ENCODE measurements around the gene GPR61.

Gene GPR61, protein sequence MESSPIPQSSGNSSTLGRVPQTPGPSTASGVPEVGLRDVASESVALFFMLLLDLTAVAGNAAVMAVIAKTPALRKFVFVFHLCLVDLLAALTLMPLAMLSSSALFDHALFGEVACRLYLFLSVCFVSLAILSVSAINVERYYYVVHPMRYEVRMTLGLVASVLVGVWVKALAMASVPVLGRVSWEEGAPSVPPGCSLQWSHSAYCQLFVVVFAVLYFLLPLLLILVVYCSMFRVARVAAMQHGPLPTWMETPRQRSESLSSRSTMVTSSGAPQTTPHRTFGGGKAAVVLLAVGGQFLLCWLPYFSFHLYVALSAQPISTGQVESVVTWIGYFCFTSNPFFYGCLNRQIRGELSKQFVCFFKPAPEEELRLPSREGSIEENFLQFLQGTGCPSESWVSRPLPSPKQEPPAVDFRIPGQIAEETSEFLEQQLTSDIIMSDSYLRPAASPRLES

DNA sequence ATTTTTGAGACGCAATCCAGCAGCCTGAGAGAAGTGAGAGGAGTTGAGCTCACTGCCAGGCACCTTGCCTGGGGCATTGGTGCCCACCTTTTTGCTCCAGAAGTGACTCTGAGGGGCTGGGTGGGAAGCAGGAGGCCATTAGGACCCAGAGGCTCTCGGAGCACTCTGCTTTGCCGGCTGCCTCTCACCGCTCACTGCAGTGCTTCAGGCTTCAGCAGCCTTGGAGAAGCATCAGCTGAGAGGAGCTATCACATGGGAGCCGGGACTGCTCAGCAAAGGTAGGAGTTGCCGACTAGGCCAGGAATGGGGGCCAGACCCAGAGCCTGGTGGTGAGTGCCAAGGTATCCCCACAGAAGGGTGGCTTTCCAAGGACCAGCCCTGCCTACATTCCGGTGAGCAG is at the start of gene GPR61:
Gene GPR61 (plus strand): TSS at position 197 of the 400 bp plus-strand sequence. CDS start 3,151 bp downstream, outside the sequence.
- H3K4me1 ChIP-seq (ENCODE audit: control insufficient read depth in 1 of 2, insufficient read depth in 2 of 2, low read length in 2 of 2) = peaks cover 4 to 7% of the 10 kb centered on the region in 2 donors
- H3K4me3 ChIP-seq (ENCODE audit: low read depth in 1 of 2, low read length in 2 of 2) = no peak within 1 kb of the TSS
- H3K27me3 ChIP-seq (ENCODE audit: control insufficient read depth in 1 of 2, insufficient read depth in 2 of 2, low read length in 2 of 2) = no peaks in the 10 kb centered on the region
- H3K9ac ChIP-seq (ENCODE audit: low read depth in 1 of 2, low read length in 2 of 2) = no peak within 1 kb of the TSS
- no peaks in the 10 kb centered on the region for H3K9me3 ChIP-seq (ENCODE audit: control insufficient read depth in 1 of 2, low read length in 2 of 2)
- H3K36me3 ChIP-seq (ENCODE audit: control insufficient read depth in 1 of 2, insufficient read depth in 2 of 2, low read length in 2 of 2) = no peaks in the 10 kb centered on the region
- no peak within 1 kb of the TSS for H3K27ac ChIP-seq (ENCODE audit: low read depth, low read length)

DNA sequence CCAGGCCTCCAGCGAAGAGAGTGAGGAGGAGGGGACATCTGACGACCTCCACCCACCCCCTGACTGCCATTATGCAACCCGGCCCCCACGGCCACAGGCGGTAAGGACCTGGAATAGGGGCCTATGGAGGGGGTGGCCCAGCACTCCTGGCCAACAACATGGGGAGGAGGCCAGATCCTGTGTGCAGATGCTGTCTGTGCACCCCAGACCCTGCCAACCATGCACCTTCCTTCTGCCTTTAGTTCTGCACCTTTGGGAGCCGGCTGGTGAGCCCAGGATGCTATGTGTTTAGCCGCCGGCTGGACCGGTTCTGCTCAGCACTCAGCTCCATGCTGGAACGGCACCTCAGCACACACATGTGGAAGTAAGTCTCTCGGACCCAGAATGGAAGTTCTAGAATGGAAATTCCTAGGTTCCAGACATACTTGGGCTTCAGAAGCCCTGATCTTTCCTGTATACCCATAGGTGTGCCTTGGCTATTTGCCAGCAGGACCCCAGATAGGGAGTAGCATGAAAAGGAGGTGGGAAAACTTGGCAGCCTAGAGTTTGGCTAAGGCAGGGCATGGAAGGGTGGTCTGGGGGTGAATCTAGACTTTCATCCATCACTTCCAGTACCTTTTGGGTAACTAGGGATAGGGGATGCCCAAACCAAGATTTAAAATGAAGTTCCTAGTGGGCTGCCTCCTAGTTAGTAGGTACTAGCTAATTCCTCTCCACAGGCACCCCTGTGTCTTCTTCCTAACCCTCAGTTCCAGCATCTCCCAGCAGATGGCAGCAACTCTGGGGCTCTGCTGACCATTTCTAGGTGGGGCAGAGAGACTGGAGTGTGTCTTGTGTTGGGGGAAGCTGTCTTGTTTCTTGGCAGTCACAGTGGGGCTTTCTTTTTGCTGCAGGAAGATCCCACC is 49.4 kb upstream of the GPR61 start:
- H3K36me3 ChIP-seq (ENCODE audit: control insufficient read depth in 1 of 2, insufficient read depth in 2 of 2, low read length in 2 of 2) = peaks cover 0 to 11% of the 10 kb centered on the region in 2 donors
- peaks cover 12% of the 10 kb centered on the region in 2 donors for H3K4me1 ChIP-seq (ENCODE audit: control insufficient read depth in 1 of 2, insufficient read depth in 2 of 2, low read length in 2 of 2)
- H3K27me3 ChIP-seq (ENCODE audit: control insufficient read depth in 1 of 2, insufficient read depth in 2 of 2, low read length in 2 of 2) = no peaks in the 10 kb centered on the region
- no peaks in the 10 kb centered on the region for H3K9me3 ChIP-seq (ENCODE audit: control insufficient read depth in 1 of 2, low read length in 2 of 2)
- H3K4me3 ChIP-seq (ENCODE audit: low read depth in 1 of 2, low read length in 2 of 2) = no peak overlapping the region
- H3K9ac ChIP-seq (ENCODE audit: low read depth in 1 of 2, low read length in 2 of 2) = no peak overlapping the region
- H3K27ac ChIP-seq (ENCODE audit: low read depth, low read length) = no peak overlapping the region

DNA sequence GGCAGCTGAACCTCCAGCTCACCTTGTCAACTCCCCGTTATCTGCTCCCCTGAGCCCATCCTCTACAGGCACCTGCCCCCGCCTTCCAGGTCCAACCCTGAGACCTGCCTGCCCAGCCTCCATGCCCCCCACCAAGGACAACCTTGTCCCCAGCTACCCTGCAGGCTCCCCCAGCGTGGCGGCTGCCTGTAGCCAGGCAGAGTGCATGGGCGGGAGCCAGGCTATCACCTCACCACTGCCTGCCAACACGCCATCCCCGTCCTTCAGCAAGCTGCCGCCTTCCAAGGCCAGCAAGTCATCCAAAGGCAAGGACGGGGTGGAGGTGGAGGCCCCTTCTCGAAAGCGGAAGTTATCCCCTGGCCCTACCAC is 48.8 kb upstream of the GPR61 start:
- Histone ChIP-seq H3K4me3 (ENCODE audit: low read depth in 1 of 2, low read length in 2 of 2) (no peak overlapping the region), H3K9ac (ENCODE audit: low read depth in 1 of 2, low read length in 2 of 2) (no peak overlapping the region), H3K27me3 (ENCODE audit: control insufficient read depth in 1 of 2, insufficient read depth in 2 of 2, low read length in 2 of 2) (no peaks in the 10 kb centered on the region), H3K36me3 (ENCODE audit: control insufficient read depth in 1 of 2, insufficient read depth in 2 of 2, low read length in 2 of 2) (peaks cover 1 to 16% of the 10 kb centered on the region in 2 donors), H3K27ac (ENCODE audit: low read depth, low read length) (no peak overlapping the region), H3K4me1 (ENCODE audit: control insufficient read depth in 1 of 2, insufficient read depth in 2 of 2, low read length in 2 of 2) (peaks cover 12% of the 10 kb centered on the region in 2 donors), H3K9me3 (ENCODE audit: control insufficient read depth in 1 of 2, low read length in 2 of 2) (no peaks in the 10 kb centered on the region)

DNA sequence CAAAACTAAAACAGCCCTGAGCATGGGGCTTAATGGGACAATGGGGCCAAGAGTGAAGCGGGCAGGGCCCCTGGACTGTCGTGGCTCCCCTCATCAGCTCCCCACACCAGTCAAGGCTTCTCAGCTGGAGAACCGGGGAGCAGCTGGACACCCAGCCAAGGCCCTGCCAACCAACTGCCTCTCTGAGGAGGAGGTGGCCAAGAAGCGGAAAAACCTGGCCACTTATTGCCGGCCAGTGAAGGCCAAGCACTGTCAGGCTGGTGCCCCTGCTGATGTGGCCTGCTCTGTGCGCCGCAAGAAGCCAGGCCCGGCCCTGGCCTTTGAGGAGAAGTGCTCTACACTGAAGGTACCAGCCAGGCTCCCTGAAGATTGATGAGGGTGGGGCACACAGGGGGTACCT is 48.3 kb upstream of the GPR61 start:
- H3K9me3 ChIP-seq (ENCODE audit: control insufficient read depth in 1 of 2, low read length in 2 of 2) = no peaks in the 10 kb centered on the region
- no peak overlapping the region for H3K4me3 ChIP-seq (ENCODE audit: low read depth in 1 of 2, low read length in 2 of 2)
- H3K9ac ChIP-seq (ENCODE audit: low read depth in 1 of 2, low read length in 2 of 2) = no peak overlapping the region
- no peak overlapping the region for H3K27ac ChIP-seq (ENCODE audit: low read depth, low read length)
- no peaks in the 10 kb centered on the region for H3K27me3 ChIP-seq (ENCODE audit: control insufficient read depth in 1 of 2, insufficient read depth in 2 of 2, low read length in 2 of 2)
- peaks cover 6 to 20% of the 10 kb centered on the region in 2 donors for H3K36me3 ChIP-seq (ENCODE audit: control insufficient read depth in 1 of 2, insufficient read depth in 2 of 2, low read length in 2 of 2)
- peaks cover 12% of the 10 kb centered on the region in 2 donors for H3K4me1 ChIP-seq (ENCODE audit: control insufficient read depth in 1 of 2, insufficient read depth in 2 of 2, low read length in 2 of 2)

DNA sequence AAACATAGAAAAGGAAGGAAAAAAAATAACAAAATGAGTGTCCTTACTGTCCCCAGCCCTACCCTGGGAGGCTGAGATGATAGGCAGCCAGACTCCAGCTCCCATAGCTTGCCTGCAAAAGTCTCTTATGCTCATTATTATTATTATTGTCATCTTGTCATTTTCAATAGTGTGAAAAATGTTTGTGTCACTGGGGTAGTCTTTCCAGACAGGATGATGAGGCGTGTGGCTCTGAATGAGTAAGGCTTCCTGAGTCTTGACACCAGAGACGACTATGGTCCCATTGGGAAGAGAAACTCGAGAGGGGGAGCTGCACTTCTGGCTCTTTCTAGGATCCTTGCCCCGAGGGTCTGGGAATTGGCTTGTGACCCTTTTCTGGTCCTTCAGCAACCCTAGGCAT is 46.9 kb upstream of the GPR61 start:
- H3K36me3 ChIP-seq (ENCODE audit: control insufficient read depth in 1 of 2, insufficient read depth in 2 of 2, low read length in 2 of 2) = peaks cover 16 to 32% of the 10 kb centered on the region in 2 donors
- no peaks in the 10 kb centered on the region for H3K9me3 ChIP-seq (ENCODE audit: control insufficient read depth in 1 of 2, low read length in 2 of 2)

DNA sequence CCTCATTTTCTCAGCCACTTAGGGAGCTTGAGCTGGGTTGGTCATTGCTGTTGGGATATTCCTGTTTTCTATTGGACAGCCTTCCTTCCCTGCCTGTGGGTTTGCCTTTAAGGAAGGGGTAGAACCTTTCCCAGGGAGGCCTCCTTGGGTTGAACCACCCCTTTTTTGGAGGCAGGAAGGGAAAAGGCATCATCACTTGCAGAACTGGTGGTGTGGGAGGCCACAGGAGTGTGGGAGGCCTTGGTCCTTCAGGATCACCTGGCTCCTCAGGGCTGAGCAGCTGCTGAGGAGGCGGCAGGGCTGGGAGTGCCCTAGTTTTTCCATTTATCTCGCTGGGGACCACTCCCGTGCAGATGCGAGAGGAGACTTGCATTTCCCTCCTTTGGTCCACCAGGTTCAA is 46.4 kb upstream of the GPR61 start:
- H3K36me3 ChIP-seq (ENCODE audit: control insufficient read depth in 1 of 2, insufficient read depth in 2 of 2, low read length in 2 of 2) = peaks cover 16 to 30% of the 10 kb centered on the region in 2 donors
- H3K9me3 ChIP-seq (ENCODE audit: control insufficient read depth in 1 of 2, low read length in 2 of 2) = no peaks in the 10 kb centered on the region
- peaks cover 13 to 20% of the 10 kb centered on the region in 2 donors for H3K4me1 ChIP-seq (ENCODE audit: control insufficient read depth in 1 of 2, insufficient read depth in 2 of 2, low read length in 2 of 2)
- no peak overlapping the region for H3K27ac ChIP-seq (ENCODE audit: low read depth, low read length)
- peak overlapping the region; percentile 91 to 99 for H3K4me3 ChIP-seq (ENCODE audit: low read depth in 1 of 2, low read length in 2 of 2)
- H3K9ac ChIP-seq (ENCODE audit: low read depth in 1 of 2, low read length in 2 of 2) = peak overlapping the region; percentile 59 to 64
- no peaks in the 10 kb centered on the region for H3K27me3 ChIP-seq (ENCODE audit: control insufficient read depth in 1 of 2, insufficient read depth in 2 of 2, low read length in 2 of 2)

More for the DNA sequence above, 46.9 kb upstream of the GPR61 start:
- H3K27me3 ChIP-seq (ENCODE audit: control insufficient read depth in 1 of 2, insufficient read depth in 2 of 2, low read length in 2 of 2) = no peaks in the 10 kb centered on the region
- H3K27ac ChIP-seq (ENCODE audit: low read depth, low read length) = no peak overlapping the region
- H3K4me1 ChIP-seq (ENCODE audit: control insufficient read depth in 1 of 2, insufficient read depth in 2 of 2, low read length in 2 of 2) = peaks cover 12 to 16% of the 10 kb centered on the region in 2 donors
- H3K4me3 ChIP-seq (ENCODE audit: low read depth in 1 of 2, low read length in 2 of 2) = no peak overlapping the region
- peak overlapping the region in 1 of 2 donors; percentile 59 for H3K9ac ChIP-seq (ENCODE audit: low read depth in 1 of 2, low read length in 2 of 2)

DNA sequence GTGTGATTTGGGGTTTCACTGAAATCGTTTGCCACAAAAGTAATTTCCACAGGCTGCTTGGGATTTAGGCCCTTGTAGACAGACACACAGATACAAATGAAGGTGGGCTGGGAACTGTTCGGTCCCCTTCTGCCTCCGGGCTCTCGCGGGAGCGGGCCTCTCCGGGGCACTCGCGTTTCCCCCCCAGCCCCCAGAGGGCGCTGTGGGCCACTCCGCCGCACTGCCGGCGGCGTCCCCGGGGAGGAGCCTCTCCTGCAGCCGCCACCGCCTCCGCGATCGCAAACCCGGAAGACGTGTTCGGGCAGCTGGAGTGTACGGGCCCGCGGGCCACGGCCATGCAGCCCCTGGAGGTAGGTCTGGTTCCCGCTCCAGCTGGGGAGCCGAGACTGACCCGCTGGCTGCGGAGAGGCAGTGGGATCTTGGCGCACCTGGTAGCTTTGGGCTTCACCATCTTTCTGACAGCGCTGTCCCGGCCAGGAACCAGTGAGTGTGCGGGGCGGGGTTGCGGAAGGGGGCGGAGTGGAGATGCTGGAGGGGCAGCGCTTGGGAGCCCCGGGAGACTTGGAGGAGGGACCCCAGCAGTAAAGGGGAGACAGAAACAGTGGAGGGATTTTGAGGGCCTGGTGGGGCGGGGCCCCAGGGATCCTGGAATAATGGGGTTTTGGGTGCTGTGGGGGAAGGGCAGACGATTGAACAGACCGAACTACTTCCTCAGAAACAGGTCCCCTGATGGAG is 45.7 kb upstream of the GPR61 start, which contains the start of gene CYB561D1:
Gene CYB561D1 (plus strand): TSS at position 290 of the 735 bp plus-strand sequence. CDS start 46 bp downstream, at position 336.
- H3K9me3 ChIP-seq (ENCODE audit: control insufficient read depth in 1 of 2, low read length in 2 of 2) = no peaks in the 10 kb centered on the region
- peaks cover 16 to 30% of the 10 kb centered on the region in 2 donors for H3K36me3 ChIP-seq (ENCODE audit: control insufficient read depth in 1 of 2, insufficient read depth in 2 of 2, low read length in 2 of 2)
- peak within 1 kb of the TSS; percentile 69 for H3K27ac ChIP-seq (ENCODE audit: low read depth, low read length)
- no peaks in the 10 kb centered on the region for H3K27me3 ChIP-seq (ENCODE audit: control insufficient read depth in 1 of 2, insufficient read depth in 2 of 2, low read length in 2 of 2)
- peak within 1 kb of the TSS; percentile 67 to 94 for H3K9ac ChIP-seq (ENCODE audit: low read depth in 1 of 2, low read length in 2 of 2)
- H3K4me1 ChIP-seq (ENCODE audit: control insufficient read depth in 1 of 2, insufficient read depth in 2 of 2, low read length in 2 of 2) = peaks cover 20 to 27% of the 10 kb centered on the region in 2 donors
- peak within 1 kb of the TSS; percentile 91 to 99 for H3K4me3 ChIP-seq (ENCODE audit: low read depth in 1 of 2, low read length in 2 of 2)

DNA sequence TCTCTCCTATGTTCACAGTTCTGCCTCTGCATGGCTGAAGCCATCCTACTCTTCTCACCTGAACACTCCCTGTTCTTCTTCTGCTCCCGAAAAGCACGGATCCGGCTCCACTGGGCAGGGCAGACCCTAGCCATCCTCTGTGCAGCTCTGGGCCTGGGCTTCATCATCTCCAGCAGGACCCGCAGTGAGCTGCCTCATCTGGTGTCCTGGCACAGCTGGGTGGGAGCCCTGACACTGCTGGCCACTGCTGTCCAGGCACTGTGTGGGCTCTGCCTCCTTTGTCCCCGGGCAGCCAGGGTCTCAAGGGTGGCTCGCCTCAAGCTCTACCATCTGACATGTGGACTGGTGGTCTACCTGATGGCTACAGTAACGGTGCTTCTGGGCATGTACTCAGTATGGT is 43.9 kb upstream of the GPR61 start:
- peaks cover 16 to 33% of the 10 kb centered on the region in 2 donors for H3K36me3 ChIP-seq (ENCODE audit: control insufficient read depth in 1 of 2, insufficient read depth in 2 of 2, low read length in 2 of 2)
- no peak overlapping the region for H3K9ac ChIP-seq (ENCODE audit: low read depth in 1 of 2, low read length in 2 of 2)
- no peak overlapping the region for H3K27ac ChIP-seq (ENCODE audit: low read depth, low read length)
- no peaks in the 10 kb centered on the region for H3K9me3 ChIP-seq (ENCODE audit: control insufficient read depth in 1 of 2, low read length in 2 of 2)
- no peak overlapping the region for H3K4me3 ChIP-seq (ENCODE audit: low read depth in 1 of 2, low read length in 2 of 2)
- H3K27me3 ChIP-seq (ENCODE audit: control insufficient read depth in 1 of 2, insufficient read depth in 2 of 2, low read length in 2 of 2) = no peaks in the 10 kb centered on the region
- peaks cover 35 to 43% of the 10 kb centered on the region in 2 donors for H3K4me1 ChIP-seq (ENCODE audit: control insufficient read depth in 1 of 2, insufficient read depth in 2 of 2, low read length in 2 of 2)

DNA sequence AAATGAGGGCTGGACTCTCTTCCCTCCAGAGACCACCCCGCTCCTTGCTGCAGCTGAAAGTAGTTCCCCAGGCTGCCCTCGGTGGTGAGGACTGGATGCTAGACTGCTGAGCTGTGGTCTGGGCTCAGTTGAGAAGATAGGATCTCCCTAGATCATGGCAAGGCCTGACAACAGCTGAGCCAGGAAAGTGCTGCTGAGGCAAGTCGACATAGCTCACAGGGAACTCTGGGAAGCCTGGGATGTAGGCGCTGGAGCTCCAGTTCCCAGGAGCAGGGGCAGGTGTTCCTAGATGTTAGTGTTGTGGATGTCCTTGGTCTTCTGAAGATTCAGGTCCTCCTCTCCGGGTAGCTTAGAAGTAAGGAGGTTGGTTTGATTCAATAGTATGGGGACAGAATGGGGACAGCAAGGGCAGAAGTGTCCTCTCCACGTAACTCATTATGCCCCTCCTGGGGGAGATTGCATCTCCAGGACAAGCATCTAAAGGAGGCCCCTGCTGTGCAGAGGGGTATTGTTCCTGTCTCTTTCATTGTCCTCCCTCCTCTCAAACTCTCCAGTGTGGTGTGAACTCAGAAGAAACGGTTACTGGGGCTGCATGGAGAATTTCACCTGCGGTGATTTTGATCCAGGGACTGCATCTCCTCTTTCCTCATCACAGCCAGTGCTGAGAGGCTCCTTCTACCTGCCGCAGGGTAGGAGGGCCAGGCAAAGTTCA is 42.1 kb upstream of the GPR61 start:
- H3K4me1 ChIP-seq (ENCODE audit: control insufficient read depth in 1 of 2, insufficient read depth in 2 of 2, low read length in 2 of 2) = peaks cover 50 to 56% of the 10 kb centered on the region in 2 donors
- no peak overlapping the region for H3K4me3 ChIP-seq (ENCODE audit: low read depth in 1 of 2, low read length in 2 of 2)
- H3K9ac ChIP-seq (ENCODE audit: low read depth in 1 of 2, low read length in 2 of 2) = no peak overlapping the region
- no peaks in the 10 kb centered on the region for H3K27me3 ChIP-seq (ENCODE audit: control insufficient read depth in 1 of 2, insufficient read depth in 2 of 2, low read length in 2 of 2)
- H3K27ac ChIP-seq (ENCODE audit: low read depth, low read length) = no peak overlapping the region
- no peaks in the 10 kb centered on the region for H3K9me3 ChIP-seq (ENCODE audit: control insufficient read depth in 1 of 2, low read length in 2 of 2)
- peaks cover 16 to 38% of the 10 kb centered on the region in 2 donors for H3K36me3 ChIP-seq (ENCODE audit: control insufficient read depth in 1 of 2, insufficient read depth in 2 of 2, low read length in 2 of 2)
